ENCODE measurements around the gene EEF2KMT. TPM values are rescaled to one million over a fixed set of nuclear protein-coding genes. Genes with fewer than 3 reads are reported as not detected.

The EEF2KMT gene
- total and polyA plus RNA-seq, 2 of the 4 experiments (the other 2 are of a cell fraction): 14.1 to 19.0 TPM

DNA sequence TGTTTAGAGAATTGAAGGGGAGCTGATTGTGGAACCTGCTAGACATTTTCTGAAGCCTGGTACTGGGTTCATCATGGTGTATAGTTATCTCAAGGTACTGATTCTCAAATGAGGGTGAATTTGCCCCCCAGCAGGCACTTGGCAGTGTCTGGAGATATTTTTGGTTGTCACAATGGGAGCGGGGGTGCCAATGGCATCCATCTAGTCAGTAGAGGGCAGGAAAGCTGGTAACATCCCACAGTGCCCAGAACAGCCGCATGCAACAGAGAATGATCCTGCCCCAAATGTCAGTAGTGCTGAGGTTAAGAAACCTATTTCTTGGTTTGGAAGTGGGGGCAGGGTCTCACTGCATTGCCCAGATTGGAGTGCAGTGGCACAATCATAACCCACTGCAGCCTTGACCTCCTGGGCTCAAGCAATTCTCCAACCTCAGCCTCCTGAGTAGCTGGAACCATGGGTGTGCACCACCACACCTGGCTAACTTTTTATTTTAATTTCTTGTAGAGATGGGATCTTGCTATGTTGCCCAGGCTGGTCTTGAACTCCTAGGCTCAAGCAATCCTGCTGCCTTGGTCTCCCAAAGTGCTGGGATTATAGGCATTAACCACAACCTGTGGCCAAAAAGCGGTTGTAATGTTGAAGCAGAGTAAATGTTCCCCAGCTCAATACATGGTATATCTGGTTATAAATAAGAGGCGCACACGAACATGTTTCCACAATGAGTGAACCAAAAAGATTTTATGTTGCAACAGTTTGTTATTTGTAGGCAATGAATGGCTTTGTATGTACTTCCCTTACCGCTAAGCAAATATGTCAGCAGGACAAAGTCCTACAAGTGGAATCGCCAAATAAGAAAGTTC is 46.4 kb upstream of the EEF2KMT start:
- DNase-seq: no peak
- Histone ChIP-seq H3K79me1 (ENCODE audit: low read depth in 1 of 2, low read length in 2 of 2) (no peaks in the 10 kb centered on the region), H3K4me3 (ENCODE audit: insufficient read depth, low read depth, low read length) (no peak overlapping the region), H3K4ac (ENCODE audit: low read depth, low read length) (no peak overlapping the region), H3K4me1 (ENCODE audit: control insufficient read depth, insufficient read depth, low read length) (no peaks in the 10 kb centered on the region), H3K9me3 (ENCODE audit: control insufficient read depth, insufficient read depth, low read length) (no peaks in the 10 kb centered on the region), H2BK15ac (ENCODE audit: low read depth, low read length) (no peak overlapping the region), H3K56ac (ENCODE audit: extremely low read depth, insufficient read depth, low read length) (no peak overlapping the region), H3K23ac (ENCODE audit: low read depth, low read length) (no peak overlapping the region), H3K14ac (replicated peaks; ENCODE audit: low read depth, low read length) (no peak overlapping the region), H3K27me3 (ENCODE audit: control insufficient read depth, insufficient read depth, low read length) (no peaks in the 10 kb centered on the region), H3K9me1 (ENCODE audit: insufficient read depth, low read length) (no peaks in the 10 kb centered on the region), H3K36me3 (ENCODE audit: control insufficient read depth, insufficient read depth, low read length) (no peaks in the 10 kb centered on the region), H4K91ac (ENCODE audit: insufficient read depth, low read depth, low read length) (no peak overlapping the region), H4K5ac (ENCODE audit: low read depth, low read length) (no peak overlapping the region), H3K9ac (ENCODE audit: low read depth, low read length) (no peak overlapping the region), H2AK5ac (ENCODE audit: low read depth, low read length) (no peak overlapping the region), H4K20me1 (ENCODE audit: insufficient read depth, low read length) (no peaks in the 10 kb centered on the region), H2AFZ (replicated peaks; ENCODE audit: low read length, poor library complexity) (no peak overlapping the region), H2AK9ac (replicated peaks; ENCODE audit: low read depth, low read length, poor library complexity) (no peak overlapping the region), H3K18ac (ENCODE audit: low read depth, low read length) (no peak overlapping the region), H3K27ac (ENCODE audit: insufficient read depth, low read length) (no peak overlapping the region), H4K8ac (ENCODE audit: low read depth in 2 of 2, low read length in 2 of 2) (no peak overlapping the region), H3K4me2 (ENCODE audit: low read depth, low read length) (no peak overlapping the region), H2BK120ac (ENCODE audit: low read depth, low read length) (no peak overlapping the region), H2BK20ac (ENCODE audit: low read depth, low read length) (no peak overlapping the region), H2BK5ac (ENCODE audit: low read depth, low read length, poor library complexity, severe bottlenecking) (no peak overlapping the region)
- BruUV-seq (replicated peaks): no TSS peak
- POLR2A ChIA-PET (ENCODE audit: unreplicated experiment): no interaction called here
- no peak for ATAC-seq (ENCODE audit: low read depth)
- 43% methylated on average over 1 of the region's 7 CpGs; no CpG with 5 or more reads in 1 of the 2 experiments for WGBS, 2 experiments (ENCODE audit: extremely low coverage in 2 of 2, insufficient read length in 1 of 2)
- CTCF ChIA-PET: no interaction called here
- in situ Hi-C loops (cut with MboI; ENCODE audit: low sequenced_read_pairs) (no loop called here), dilution Hi-C loops (cut with HindIII; ENCODE audit: low sequenced_read_pairs, unreplicated experiment) (no loop called here), intact Hi-C loops (cut with micrococcal nuclease) (no loop called here)
- TF ChIP-seq CHD1 (IDR thresholded peaks at IDR 0.05; ENCODE audit: low read depth, low read length) (no peak), FOS (IDR thresholded peaks at IDR 0.05; ENCODE audit: low read depth, low read length) (no peak), MAFK (IDR thresholded peaks at IDR 0.05; ENCODE audit: low read depth, low read length) (no peak), BHLHE40 (IDR thresholded peaks at IDR 0.05; ENCODE audit: low read depth, low read length) (no peak), RFX5 (IDR thresholded peaks at IDR 0.05; ENCODE audit: low read depth, low read length) (no peak), NFE2L2 (IDR thresholded peaks at IDR 0.05; ENCODE audit: low read depth, low read length) (no peak), MAZ (IDR thresholded peaks at IDR 0.05; ENCODE audit: borderline replicate concordance, low read depth, low read length) (no peak), RCOR1 (IDR thresholded peaks at IDR 0.05; ENCODE audit: insufficient replicate concordance, low read length) (no peak), MXI1 (IDR thresholded peaks at IDR 0.05; ENCODE audit: borderline replicate concordance, low read depth, low read length) (no peak), CEBPB (IDR thresholded peaks at IDR 0.05; ENCODE audit: low read depth, low read length) (no peak)
- TF ChIP-seq, protein P1, sequence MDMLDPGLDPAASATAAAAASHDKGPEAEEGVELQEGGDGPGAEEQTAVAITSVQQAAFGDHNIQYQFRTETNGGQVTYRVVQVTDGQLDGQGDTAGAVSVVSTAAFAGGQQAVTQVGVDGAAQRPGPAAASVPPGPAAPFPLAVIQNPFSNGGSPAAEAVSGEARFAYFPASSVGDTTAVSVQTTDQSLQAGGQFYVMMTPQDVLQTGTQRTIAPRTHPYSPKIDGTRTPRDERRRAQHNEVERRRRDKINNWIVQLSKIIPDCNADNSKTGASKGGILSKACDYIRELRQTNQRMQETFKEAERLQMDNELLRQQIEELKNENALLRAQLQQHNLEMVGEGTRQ (IDR thresholded peaks at IDR 0.05; ENCODE audit: low read depth, low read length): no peak
- TF ChIP-seq, protein P2, sequence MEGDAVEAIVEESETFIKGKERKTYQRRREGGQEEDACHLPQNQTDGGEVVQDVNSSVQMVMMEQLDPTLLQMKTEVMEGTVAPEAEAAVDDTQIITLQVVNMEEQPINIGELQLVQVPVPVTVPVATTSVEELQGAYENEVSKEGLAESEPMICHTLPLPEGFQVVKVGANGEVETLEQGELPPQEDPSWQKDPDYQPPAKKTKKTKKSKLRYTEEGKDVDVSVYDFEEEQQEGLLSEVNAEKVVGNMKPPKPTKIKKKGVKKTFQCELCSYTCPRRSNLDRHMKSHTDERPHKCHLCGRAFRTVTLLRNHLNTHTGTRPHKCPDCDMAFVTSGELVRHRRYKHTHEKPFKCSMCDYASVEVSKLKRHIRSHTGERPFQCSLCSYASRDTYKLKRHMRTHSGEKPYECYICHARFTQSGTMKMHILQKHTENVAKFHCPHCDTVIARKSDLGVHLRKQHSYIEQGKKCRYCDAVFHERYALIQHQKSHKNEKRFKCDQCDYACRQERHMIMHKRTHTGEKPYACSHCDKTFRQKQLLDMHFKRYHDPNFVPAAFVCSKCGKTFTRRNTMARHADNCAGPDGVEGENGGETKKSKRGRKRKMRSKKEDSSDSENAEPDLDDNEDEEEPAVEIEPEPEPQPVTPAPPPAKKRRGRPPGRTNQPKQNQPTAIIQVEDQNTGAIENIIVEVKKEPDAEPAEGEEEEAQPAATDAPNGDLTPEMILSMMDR (conservative IDR thresholded peaks at IDR 0.05; ENCODE audit: low read depth, low read length): no peak
